GM21717 (cell line): ENCODE measurements around the gene EXD3.

Source experiments
- ATAC-seq: cut with Tn5 transposase; IDR thresholded peaks from one replicate; pipeline ENCODE4 v1.9.1; 2021; ENCODE audit warnings: mild to moderate bottlenecking, moderate library complexity; ENCODE audit not compliant: unreplicated experiment

The EXD3 gene

GRCh38 chr9:137309368-137310188, 113.4 kb downstream of the EXD3 start:
- ATAC-seq, result no peak

DNA sequence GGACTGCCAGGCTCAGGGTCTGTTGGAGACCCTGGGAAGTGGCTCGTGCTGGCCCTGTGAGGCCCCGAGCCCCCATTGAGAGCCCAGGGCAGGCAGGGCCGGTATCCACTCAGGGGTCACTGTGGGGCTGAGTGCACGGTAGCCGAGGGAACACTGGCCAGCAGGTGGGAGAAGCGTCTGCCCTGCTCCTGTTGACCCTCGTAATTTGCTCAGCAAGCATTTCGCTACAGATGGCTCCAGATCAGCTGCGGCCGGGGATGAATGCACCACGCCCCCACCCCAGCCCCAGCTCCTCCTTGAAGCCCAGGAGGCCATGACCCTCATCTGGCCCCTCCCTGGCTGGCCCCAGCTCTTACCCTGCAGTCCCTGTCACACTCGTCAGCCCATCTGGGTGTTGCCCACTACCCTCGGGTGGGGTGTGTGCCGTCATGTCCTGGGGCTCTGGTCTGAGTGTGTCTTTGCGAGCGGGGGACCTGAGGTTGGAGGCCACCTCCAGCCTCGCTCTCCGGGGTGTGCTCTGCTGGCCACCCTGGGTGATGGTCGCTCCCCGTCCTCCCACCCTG, 114.8 kb downstream of the EXD3 start:
- ATAC-seq, result no peak

DNA sequence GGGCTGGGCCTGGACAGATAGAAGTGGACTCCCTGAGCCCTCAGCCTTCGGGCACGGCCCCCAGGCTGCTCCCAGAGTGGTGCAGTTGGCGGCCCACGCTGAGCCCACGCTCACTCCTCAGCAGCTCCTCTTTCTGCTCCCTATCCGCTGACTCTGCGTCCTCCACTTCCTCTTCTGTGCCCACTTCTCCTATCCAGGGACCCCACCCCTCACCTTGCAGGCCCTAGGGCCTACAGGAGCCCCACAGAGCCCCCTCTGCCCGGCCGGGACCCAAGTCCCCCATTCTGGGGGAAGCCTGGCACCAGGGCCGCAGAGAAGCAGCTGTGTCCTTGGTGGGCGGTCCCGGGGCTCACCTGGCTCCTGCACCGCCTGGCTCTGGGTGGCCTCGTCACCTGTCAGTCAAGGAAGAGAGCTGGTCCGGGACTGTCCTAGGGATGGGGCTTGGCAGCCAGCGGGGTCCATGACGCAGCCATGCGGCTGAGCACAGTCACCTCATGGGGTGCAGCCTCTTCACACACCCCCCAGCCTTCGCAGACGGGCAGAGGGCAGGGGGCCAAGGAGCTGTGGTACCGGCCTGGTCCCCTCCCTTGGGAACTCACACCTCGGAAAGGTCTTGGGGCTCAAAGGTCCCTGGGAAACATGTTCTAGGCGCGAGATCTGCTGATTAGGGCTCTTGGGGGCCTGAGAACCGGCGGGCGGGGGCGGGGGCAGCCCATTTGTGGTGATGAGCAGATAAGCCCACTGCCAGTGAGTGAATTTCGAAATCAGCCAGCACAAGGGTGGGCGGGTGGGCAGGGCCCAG, 115.5 kb downstream of the EXD3 start:
- no peak for ATAC-seq

- ATAC-seq, result no peak
These were observed 116.1 kb downstream of the EXD3 start for GRCh38 chr9:137306850-137307254.

- no peak for ATAC-seq
These were observed 116.7 kb downstream of the EXD3 start for GRCh38 chr9:137306066-137306849.

- ATAC-seq, result no peak
These were observed 117.2 kb downstream of the EXD3 start for GRCh38 chr9:137305798-137306065.

- ATAC-seq, result no peak
These were observed 117.7 kb downstream of the EXD3 start for GRCh38 chr9:137305060-137305797.

DNA sequence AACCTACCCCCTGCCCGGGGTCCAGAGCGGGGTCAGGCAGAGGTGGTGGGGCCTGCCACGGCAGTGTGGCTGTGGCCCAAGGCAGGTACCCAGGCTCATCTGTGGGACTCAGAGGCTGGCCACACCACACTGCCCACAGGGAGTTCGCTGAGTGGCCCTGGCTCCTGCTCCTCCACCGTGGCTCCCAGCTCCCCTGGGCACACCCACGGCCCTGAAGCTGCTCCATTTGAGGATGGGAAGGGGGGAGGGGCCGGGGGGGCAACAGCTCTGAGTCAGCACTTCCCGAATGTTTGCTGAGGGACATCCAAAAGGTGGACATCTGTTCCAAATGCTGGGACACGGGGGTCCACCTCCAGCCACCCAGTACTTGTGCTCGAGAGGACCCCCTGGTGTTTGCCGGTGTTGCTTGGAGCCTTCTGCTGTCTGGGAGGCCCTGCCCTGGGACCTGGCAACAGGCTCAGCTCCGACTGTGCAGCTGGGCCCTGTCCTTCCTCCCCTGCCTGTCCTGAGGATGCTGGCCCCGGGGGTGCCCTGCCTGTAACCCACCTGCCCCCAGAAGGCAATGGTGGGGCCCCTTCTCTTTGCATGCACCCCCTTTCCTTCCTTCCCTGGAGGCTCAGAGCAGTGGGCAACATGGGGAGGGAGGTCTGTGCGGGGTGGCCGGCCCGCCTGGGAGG, 118.4 kb downstream of the EXD3 start:
- ATAC-seq, result no peak

- no peak for ATAC-seq
These were observed 119.0 kb downstream of the EXD3 start for GRCh38 chr9:137303893-137304382.

- no peak for ATAC-seq
These were observed 119.6 kb downstream of the EXD3 start for GRCh38 chr9:137303151-137303892.

DNA sequence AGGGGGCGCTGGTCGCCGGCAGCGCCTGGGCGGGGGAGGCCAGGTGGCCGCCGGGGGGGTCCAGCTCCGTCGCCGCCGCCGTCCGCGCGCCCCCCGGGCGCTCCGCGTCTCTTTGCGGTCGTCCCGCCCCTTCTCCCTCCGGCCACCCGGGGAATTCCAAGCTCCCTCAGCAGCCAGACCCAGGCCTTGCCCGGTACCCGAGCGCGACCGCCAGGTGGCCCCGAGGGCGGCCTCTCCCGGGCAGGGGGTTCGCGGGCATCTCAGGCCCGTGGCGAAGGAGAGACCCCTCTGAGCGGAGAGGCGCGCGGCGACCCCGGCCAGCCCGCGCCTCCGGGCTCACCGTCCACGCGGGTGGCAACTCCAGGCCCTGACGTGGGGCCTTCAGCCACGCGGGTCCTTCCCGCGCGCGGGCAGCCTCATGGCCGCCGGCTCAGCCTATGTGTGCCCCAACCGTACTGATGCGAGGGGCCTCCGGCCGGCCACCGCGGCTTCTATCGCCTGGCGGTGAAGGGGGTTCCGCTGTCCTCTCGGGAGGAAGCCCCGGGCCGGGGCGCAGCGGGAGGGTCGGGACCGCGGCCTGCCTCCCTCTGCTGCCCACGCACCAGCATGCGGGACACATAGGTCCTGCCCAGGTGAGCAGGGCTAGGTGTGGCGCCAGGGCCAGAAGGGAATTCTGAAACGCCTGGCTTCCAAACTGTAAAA, 120.4 kb downstream of the EXD3 start:
- peak; percentile 38 for ATAC-seq

GRCh38 chr9:137302118-137302448, 120.9 kb downstream of the EXD3 start, which contains the start of gene NRARP:
Gene NRARP (minus strand): TSS chr9:137302271. CDS start chr9:137301928, 343 bp downstream.
- peak; percentile 56 for ATAC-seq

DNA sequence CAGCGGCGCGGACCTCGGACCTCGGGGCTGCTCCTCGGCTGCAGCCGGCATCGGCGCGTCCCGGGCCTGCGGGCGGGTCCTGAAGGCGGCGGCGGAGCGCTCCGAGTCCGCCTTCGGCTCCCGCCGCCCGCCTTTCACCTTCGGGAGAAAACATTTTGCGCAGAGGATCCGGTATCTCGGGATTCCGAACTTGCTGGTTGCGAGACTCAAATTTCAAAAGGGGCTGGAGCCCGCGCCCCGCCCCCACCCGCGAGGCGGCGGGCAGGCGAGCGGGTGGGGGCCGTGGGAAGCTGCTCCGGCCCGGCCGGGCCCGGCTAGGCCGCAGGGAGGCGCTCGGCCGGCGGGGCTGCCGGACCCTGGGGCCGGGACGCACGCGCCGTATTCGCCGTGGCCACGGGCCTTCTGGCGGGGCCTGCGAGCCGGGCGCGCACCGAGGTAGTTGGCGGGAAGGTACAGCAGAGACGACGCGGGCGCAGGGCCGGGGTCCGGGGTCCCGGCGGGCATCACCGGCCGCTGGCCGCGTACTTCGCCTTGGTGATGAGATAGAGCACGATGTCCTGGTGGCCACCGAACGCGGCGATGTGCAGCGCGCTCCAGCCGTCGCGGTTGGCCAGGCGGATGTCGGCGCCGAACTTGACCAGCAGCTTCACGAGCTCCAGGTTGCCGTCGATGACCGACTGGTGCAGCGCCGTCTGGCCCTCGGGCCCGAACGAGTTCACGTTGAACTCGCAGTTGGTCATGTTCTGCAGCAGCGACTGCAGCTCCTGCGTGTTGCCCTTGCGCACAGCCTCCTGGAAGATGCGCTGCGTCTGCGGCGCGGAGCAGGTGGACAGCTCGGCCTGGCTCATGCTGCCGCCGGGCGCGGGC, 121.6 kb downstream of the EXD3 start:
- ATAC-seq, result no peak

- no peak for ATAC-seq
These were observed 122.3 kb downstream of the EXD3 start for GRCh38 chr9:137300567-137301080.

GRCh38 chr9:137299938-137300337, 123.0 kb downstream of the EXD3 start:
- ATAC-seq, result no peak

- no peak for ATAC-seq
These were observed 123.8 kb downstream of the EXD3 start for GRCh38 chr9:137299203-137299565.

- no peak for ATAC-seq
These were observed 124.4 kb downstream of the EXD3 start for GRCh38 chr9:137298401-137299202.
